ENCODE results near the gene NMRK2.
"Not testable (repeated sequence)": the region's sequence is repeated elsewhere in the genome, so short reads cannot be mapped to it uniquely, and the experiment has no call there.

Gene NMRK2

DNA sequence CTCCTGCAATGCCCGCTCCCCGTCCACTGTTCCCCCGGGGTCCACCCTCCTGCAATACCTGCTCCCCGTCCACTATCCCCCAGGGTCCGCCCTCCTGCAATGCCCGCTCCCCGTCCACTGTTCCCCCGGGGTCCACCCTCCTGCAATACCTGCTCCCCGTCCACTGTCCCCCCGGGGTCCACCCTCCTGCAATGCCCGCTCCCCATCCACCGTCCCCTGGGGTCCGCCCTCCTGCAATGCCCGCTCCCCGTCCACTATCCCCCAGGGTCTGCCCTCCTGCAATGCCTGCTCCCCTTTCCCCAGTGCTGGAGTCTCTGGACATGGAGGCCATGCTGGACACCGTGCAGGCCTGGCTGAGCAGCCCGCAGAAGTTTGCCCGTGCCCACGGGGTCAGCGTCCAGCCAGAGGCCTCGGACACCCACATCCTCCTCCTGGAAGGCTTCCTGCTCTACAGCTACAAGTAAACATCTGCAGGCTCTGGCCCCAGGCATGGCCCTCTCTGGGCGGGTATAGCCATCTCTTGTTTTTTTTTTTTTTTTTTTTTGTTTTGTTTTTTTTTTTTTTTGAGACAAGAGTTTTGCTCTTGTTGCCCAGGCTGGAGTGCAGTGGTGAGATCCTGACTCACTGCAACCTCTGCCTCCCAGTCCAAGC, 5.6 kb downstream of the NMRK2 start:
- not testable (repeated sequence) for DNase-seq

DNA sequence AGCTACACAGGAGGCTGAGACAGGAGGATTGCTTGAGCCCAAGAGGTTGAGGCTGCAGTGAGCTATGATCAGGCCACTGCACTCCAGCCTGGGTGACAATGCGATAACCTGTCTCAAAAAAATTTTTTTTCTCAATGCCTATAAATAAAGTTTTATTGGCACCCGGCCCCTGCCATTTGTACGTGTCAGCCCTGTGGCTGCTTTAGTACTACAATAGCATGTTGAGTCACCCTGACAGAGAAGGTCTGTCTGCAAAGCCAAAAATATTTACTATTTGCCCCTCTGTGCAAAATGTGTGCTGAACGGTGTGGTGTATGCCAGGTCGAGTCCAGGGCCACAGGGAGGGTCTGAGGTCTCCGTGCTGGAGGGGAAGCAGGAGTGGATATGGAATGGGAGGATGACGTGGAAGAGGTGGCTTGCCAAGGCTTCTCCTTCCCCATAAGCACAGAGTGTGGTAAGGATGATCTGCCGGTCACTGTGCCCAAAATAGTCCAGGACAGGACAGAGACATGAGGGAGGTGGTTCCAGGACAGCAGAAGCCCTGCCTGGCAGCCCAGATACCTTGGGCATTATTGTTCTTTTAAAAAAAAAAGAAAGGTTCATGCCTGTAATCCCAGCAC, 10.0 kb downstream of the NMRK2 start:
- no peak for DNase-seq

DNA sequence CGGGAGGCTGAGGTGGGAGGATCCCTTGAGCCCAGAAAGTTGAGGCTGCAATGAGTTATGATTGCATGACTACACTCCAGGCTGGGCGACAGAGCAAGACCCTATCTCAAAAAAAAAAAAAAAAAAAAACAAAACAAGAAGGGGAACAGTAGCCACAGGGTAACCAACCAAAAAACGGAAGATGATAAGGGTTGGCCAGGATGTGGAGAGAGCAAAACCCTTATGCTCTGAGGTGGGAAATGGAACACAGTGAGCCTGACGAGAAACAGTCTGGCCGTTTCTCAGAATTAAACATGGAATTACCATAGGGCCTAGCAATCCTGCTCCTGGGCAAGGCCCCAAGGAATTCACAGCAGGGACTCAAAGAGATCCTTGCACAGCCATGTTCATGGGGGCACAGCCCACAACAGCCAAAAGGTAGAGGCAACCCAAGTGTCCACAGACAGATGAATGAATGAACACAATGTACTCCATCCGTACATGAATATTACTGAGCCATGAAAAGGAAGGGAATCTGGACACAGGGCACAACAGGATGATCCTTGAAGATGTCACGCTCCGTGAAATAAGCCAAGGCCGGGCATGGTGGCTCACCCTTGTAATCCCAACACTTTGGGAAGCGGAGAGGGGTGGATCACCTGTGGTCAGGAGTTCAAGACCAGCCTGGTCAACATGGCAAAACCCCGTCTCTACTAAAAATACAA, 11.3 kb downstream of the NMRK2 start:
- DNase-seq, result no peak

DNA sequence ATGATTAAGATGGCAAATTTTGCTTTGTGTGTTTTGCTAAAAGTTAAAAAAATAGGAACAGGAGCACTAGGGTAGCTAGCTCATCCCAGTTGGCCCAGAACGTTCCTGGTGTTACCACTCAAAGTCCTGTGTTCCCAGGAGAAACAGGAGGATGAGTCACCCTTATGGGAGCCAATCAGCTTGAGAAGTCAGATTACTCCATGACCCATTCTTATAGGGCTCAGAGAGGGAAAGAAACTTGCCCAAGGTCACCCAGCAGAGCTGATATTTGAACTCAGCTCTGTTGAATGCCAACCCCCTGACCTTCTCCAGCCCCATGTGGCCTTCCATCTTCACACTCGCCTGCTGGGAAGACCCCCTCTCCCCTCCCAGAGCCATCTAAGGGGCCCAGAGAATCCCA, 13.0 kb downstream of the NMRK2 start:
- no peak for DNase-seq

DNA sequence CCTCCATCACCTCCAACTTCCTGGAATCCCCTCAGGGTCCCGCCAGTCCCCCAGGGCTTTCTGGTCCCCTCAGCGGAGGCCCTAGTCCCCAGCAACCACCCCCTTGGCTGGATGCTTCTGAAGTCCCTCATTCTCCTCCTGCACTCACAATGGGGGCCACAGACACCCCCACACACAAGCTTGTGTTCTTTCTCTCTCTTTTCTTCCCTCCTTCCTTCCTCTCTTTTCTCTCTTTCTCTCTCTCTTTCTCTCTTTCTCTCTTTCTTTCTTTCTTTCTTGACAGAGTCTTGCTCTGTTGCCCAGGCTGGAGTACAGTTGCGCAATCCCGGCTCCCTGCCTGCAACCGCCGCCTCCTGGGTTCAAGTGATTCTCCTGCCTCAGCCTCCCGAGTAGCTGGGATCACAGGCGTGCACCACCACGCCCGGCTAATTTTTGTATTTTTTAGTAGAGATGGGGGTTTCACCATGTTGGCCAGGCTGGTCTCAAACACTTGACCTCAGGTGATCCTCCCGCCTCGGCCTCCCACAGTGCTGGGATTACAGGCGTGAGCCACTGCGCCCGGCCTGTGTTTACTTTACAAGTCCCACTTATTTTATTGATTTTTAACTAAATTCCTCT, 14.6 kb downstream of the NMRK2 start:
- DNase-seq, result not testable (repeated sequence)

DNA sequence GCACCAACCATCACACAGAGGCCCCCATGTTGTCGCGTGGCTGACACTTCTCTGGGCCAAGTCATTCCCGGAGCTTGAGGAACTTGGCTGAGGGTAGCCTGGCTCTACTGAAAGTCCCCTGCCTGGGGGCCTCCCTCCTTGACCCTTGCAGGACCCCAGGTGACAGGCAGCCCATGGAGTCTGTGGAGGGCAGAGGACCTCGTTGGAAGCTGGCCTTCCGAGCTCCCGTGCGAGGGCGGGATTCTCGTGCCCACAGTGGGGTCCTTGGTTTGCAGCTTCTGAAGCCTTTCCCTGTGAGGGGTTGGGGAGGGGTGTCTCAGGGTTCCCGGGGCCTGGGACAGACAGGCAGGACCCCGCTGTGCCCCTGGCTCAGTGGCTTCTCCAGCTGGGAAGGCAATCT, 16.4 kb downstream of the NMRK2 start:
- DNase-seq, result no peak

DNA sequence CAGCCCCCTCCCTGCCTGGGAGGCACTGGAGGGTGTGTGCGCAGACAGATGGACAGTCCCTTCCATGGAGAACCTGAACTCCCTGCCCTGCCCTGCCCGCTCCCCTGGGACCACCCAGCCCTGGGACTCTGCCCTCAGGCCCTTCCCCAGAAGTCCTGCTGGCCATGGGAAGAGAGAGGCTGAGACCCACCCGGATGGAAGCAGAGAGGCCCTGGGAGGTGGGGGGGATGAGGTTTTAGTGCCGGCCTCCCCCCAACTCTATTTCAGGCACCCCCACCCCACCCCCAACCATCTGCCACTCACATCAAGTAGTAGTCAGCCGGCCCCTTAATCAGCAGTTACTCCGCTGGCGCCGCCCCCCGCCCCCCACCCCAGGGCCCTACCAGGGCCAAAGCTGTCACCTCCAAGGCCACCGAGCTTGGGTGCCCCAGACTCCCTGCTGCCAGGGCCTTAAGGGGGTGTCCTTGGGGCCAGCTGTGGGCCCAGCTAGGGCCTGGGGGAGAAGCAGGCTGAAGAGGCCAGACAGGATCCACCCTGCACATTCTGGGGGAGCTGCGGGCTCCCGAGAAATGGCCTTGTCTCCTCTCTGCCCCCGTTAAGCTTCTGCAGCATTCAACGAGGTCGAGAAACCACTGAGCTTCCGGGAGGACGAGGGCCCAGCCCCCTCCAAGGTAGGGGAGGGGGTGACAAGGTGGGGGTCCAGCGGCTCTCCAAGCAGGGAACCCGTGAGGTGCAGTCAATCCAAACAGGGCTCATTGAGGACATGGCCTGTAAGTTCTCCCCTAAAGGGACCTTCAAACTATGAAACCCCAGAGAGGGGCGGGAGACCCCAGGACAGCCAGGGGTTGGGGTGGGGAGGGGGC, 17.4 kb downstream of the NMRK2 start:
- DNase-seq, result no peak

DNA sequence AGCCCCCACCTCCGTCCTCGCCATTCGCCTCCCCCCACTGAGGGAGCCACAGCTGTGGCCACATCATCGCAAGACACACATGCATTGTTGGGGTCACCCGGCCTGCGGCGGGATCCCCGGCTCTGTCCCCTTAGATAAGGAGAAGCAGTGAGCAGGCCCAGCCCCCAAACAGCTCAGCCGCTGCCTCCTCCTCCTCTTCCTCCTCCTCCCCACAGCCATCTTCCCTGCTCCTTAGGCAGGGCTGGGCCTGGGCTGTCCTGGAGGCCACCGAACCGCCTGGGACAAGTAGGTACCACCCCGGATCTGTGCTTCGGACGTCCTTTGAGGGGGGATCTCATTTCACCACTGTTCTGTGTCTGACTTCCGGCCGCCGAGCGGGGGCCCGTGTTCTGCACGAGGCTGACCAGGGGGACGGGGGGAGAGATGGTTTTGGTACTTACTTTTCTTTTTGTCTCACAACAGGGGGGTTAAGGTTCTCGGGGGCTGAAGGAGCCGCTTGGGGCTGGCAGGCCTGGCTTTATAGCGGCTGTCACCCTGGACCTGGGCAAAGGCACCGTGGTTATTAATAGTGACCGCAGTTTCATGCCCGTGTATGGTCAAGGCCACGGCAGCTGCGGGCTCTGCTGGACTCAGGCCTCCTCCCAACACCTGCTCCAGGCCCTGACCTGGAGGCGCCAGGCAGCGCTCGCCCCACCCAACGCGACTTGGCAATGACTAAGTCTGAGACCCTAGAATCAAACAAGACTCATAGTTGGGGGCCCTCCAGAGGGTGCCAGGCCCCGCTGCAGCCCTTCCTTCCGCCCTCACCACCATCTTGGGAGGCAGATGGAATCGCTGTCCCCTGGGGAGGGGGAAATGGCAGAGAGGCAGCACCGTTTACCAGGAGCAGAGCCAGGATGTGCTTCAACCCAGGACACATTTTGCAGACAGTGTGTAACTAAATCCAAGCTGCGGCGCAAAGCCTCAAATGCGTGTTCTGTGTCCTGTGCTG, 18.3 kb downstream of the NMRK2 start:
- no peak for DNase-seq

DNA sequence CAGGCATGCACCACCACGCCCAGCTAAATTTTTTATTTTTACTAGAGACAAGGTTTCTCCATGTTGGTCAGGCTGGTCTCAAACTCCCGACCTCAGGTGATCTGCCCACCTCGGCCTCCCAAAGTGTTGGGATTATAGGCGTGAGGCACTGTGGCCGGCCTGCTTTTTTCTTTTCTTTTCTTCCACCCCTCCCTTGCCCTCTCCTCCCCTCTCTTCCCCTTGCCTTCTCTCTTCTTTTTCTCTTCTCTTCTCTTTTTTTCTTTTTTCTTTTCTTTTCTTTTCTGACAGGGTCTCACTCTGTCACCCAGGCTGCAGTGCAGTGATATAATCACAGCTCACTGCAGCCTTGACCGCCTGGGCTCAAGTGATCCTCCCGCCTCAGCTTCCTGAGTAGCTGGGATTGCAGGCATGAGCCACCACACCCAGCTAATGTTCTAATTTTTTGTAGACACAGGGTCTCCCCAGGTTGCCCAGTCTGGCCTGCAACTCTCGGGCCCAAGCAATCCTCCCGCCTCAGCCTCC, 19.9 kb downstream of the NMRK2 start:
- DNase-seq, result not testable (repeated sequence)

DNA sequence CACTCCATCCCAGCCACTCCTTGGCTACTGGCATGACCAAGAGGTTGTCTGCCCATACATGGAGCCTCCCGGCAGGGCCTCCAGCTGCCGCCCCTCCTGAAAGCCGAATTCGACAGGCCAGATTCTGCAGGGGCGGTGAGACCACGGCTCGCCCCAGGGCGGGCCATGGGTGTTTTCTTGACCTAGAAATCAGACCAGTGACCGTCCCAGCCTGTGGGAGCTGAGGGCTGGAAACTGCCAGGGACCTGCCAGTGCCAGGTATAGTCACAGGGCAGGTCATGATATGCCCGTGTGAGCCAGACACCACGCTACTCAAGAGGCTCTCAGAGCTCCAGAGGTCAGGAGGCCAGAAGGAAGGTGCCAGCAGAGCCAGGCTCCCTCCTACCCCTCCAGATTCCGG, 21.2 kb downstream of the NMRK2 start:
- no peak for DNase-seq

DNA sequence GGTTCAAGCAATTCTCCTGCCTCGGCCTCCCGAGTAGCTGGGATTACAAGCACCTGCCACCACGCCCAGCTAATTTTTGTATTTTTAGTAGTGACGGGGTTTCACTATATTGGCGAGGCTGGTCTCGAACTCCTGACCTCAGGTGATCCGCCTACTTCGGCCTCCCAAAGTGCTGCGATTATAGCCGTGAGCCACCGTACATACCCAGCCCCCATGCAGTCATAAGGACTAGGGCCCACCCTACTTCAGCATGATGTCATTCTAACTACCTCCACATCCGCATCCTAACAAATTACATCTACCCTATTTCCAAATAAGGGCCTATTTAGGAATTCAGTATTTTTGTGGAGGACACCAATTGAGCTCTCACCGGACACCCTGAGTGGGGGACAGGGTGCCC, 22.4 kb downstream of the NMRK2 start:
- not testable (repeated sequence) for DNase-seq

DNA sequence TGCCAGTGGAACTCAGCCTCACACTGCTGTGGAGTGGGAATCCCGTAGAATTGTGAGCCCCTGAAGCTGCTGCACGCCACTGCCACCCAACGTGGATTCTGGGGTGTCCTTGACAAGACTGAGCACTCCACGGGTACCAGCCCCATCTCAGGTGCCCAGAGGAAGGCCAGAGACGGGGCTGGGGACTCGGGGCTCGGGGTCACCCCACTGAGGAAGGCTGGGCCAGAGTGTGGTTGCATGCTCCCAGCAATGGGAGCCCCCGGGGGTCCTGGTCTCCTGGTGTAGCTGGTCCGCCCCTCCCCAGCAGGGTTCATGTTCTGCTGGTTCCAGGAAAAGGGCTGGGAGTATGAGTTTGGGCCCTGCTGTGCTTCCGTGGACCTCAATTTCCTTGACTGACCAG, 22.8 kb downstream of the NMRK2 start:
- no peak for DNase-seq

DNA sequence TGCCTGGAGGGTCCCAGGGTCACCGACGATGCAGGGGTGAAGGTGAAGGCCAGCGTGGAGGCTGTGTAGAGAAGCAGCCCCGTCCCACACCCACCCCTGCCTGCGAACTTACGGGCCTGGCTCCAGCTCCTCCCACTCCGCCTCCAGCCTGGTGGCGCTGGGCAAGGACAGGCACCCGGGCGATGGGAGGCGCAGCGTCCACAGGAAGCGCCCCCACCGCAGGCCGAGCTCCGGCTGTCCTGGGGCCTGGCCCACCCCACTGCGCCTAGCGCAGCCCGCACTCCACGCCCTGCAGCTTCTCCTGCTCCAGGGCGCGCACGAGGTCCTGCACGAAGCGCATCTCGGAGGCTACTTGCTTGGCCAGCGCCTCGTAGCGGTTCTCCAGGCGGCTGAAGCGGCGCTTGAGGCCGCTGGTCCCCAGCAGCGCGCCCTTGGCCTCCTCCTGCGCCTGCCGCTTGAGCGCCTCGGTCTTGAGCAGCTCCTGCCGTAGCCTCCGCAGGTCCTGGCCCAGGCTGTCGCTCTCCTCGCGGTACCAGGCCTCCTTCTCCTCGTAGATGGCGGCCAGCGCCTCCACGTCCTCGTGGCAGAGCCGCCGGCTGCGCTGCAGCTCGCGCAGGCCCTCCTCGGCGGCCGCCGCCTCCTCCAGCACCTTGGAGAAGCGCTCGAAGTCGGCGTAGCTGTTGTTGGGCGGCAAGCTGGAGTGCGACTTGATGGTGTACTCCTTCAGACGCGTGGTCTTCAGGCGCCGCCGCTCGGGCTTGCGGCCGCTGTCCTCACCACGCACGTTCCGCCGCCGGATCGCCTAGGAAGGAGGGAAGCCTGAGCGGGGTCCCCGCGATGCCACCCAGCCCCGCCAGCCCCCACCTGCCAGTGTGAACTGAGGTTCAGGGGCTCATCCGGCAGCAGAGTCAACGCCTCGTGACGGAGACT, 26.2 kb downstream of the NMRK2 start:
- DNase-seq, result no peak

DNA sequence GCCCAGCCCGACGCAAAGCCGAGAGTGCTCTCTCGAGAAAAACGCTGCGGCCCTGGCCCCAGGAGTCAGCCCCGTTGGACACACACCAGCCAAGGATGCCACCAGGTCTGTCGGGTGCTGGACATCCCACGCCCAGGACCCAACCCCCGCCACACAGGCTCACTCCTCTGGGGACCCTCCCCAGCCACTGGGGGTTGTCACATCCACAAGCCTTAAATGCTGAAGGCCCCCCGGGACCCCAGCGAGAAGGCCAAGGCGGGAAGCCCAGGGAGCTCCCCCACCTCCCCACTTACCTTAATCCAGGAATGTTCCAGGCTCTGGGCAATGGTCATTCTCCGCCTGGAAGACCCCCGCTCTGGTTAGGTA, 26.9 kb downstream of the NMRK2 start:
- DNase-seq, result no peak

DNA sequence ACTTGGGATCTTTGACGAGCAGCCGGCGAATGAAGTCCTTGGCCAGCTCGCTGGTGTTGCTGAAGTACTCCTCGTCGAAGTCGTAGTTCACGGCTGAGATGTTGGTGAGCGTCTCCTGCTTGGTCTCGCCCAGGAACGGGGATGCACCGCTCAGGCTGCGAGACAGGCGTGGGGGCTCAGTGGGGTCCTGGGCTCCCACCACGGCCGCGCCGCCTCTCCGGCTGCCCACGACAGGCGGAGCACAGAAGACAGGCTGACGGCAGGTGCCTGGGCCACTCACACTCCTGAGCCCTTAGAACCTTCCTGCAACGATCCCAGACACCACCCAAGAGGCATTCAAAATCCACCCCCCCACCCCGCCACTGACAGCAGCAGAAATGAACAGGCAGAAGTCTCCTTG, 28.1 kb downstream of the NMRK2 start:
- no peak for DNase-seq

DNA sequence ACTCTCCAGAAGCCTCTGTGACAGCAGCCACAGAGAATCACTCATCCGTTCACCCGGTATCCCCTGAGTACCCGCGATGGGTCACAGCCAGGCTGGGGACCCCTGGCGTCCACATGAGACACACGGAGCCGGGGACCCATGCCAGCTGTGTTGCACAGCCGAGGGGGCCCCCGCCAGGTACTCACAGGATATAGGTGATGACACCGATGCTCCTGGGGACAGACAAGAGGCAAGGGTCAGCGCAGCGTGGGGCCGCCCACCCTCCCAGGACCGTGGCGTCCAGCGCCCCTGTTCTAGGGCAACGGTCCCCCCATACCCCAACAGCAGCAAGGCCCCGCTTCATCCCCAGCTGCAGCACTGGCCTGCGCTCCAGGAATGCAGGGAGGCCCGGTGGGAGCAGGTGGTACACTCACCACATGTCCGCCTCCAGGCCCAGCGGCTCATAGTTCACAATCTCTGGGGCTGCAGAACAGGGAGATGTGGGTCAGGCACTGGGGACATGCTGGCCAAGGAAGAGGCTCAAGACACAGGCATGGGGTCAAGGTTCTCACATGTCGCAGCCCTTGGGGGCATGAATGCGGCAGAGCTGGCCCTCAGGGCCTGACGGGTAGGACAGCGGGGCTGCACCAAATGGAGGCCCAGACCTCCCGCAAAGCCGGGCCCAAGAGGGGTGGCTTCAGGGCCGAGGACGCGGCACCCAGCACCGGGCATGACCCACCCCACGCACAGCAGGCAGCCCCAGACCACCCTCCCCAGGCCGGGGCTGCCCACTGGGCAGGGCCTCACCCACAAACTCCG, 30.8 kb downstream of the NMRK2 start:
- DNase-seq, result no peak

DNA sequence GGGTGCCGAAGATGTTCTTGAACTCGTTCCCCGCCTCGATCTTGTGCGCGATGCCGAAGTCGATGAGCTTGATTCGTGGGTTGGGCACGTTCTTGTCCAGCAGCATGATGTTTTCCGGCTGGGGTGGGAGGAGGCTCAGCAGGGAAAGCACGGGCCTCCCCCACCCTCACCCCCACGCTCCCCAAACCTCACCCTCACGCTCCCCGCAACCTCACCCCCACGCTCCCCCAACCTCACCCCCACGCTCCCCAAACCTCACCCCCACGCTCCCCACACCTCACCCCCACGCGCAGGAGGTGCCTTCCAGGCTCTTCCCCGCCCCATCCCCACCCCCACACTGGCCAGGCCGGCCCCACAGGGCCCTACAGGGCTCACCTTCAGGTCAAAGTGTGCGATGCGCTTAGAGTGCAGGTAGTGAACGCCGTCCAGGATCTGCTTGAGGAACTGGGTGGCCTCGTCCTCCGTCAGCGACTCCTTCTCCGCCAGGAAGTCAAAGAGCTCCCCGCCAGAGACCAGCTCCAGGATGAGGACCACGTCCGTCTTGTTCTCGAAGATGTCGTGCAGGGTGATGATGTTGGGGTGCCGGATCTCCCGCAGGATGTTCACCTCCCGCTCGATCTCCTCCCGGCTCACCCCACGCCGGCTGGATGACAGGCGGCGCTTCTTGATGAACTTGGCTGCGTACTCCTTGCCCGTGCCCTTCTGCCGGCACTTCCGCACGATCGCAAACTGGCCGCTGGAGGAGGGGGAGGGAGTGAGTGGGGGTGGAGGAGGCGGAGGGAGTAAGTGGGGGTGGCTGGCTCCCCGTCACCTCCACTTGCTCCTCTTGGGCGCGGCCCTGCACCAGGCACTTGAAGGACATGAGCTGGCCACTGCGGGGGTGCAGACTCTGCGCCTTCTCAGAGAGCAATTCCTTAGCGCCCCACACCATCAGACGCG, 31.7 kb downstream of the NMRK2 start:
- DNase-seq, result no peak
